Subcutaneous abdominal adipose tissue (tissue), 5 donors: ENCODE results near the gene MSMB.
A peak's percentile ranks its signal among the peaks of the same experiment; 100 is the strongest.

Experiments
- H3K27ac ChIP-seq: one replicate; pipeline ENCODE4 v1.7.0; 2013; ENCODE audit warnings: low read depth, mild to moderate bottlenecking, inconsistent platforms, low read length, moderate library complexity
- H3K27me3 ChIP-seq, 5 donors: one replicate each; pipeline ENCODE4 v1.7.0; 2013; ENCODE audit warnings: low read length in 5 of 5, inconsistent platforms in 1 of 5; ENCODE audit not compliant: control insufficient read depth in 5 of 5, insufficient read depth in 4 of 5
- H3K36me3 ChIP-seq, 5 donors: one replicate each; pipeline ENCODE4 v1.7.0; 2013; ENCODE audit warnings: low read length in 5 of 5; ENCODE audit not compliant: control insufficient read depth in 5 of 5, insufficient read depth in 5 of 5
- H3K4me1 ChIP-seq, 5 donors: one replicate each; pipeline ENCODE4 v1.7.0; 2013; ENCODE audit warnings: low read length in 5 of 5, mild to moderate bottlenecking in 3 of 5, moderate library complexity in 1 of 5; ENCODE audit not compliant: control insufficient read depth in 5 of 5, insufficient read depth in 5 of 5
- H3K4me3 ChIP-seq, 5 donors: one replicate each; pipeline ENCODE4 v1.7.0; 2013; ENCODE audit warnings: low read length in 5 of 5, low read depth in 1 of 5
- H3K9ac ChIP-seq, 5 donors: one replicate each; pipeline ENCODE4 v1.7.0; 2013; ENCODE audit warnings: low read length in 5 of 5, mild to moderate bottlenecking in 4 of 5, moderate library complexity in 3 of 5
- H3K9me3 ChIP-seq, 5 donors: one replicate each; pipeline ENCODE4 v1.7.0; 2013; ENCODE audit warnings: low read length in 5 of 5; ENCODE audit not compliant: control insufficient read depth in 5 of 5
- donor health status: healthy.
- donor health status: healthy.
- donor health status: healthy.
- donor health status: healthy.
- donor health status: healthy.

MSMB gene

GRCh38 chr10:46035923-46036849 lies 9.9 kb downstream of the MSMB start:
- peaks cover 0 to 6% (median 4%) of the 10 kb centered on the region in 5 donors for H3K27me3 ChIP-seq
- H3K9ac ChIP-seq: no peak overlapping the region
- peaks cover 0 to under 1% (median 0%) of the 10 kb centered on the region in 5 donors for H3K4me1 ChIP-seq
- H3K9me3 ChIP-seq: no peaks in the 10 kb centered on the region
- H3K27ac ChIP-seq: no peak overlapping the region
- no peak overlapping the region for H3K4me3 ChIP-seq
- no peaks in the 10 kb centered on the region for H3K36me3 ChIP-seq

- H3K4me1 ChIP-seq: peaks cover 6 to 20% (median 18%) of the 10 kb centered on the region in 5 donors
Observed at GRCh38 chr10:46033602-46034011, 12.5 kb downstream of the MSMB start.

GRCh38 chr10:46031648-46032532 lies 14.2 kb downstream of the MSMB start:
- H3K36me3 ChIP-seq: no peaks in the 10 kb centered on the region
- H3K9me3 ChIP-seq: no peaks in the 10 kb centered on the region
- peaks cover 0 to 6% (median 3%) of the 10 kb centered on the region in 5 donors for H3K27me3 ChIP-seq
- H3K9ac ChIP-seq: no peak overlapping the region
- no peak overlapping the region for H3K27ac ChIP-seq
- H3K4me3 ChIP-seq: no peak overlapping the region
- H3K4me1 ChIP-seq: peaks cover 6 to 36% (median 35%) of the 10 kb centered on the region in 5 donors

More at GRCh38 chr10:46033602-46034011, 12.5 kb downstream of the MSMB start:
- Histone ChIP-seq H3K4me3 (no peak overlapping the region), H3K27ac (no peak overlapping the region), H3K9me3 (no peaks in the 10 kb centered on the region), H3K9ac (peak overlapping the region in 1 of 5 donors; percentile 60), H3K36me3 (no peaks in the 10 kb centered on the region), H3K27me3 (peaks cover 0 to 6% (median 4%) of the 10 kb centered on the region in 5 donors)

DNA sequence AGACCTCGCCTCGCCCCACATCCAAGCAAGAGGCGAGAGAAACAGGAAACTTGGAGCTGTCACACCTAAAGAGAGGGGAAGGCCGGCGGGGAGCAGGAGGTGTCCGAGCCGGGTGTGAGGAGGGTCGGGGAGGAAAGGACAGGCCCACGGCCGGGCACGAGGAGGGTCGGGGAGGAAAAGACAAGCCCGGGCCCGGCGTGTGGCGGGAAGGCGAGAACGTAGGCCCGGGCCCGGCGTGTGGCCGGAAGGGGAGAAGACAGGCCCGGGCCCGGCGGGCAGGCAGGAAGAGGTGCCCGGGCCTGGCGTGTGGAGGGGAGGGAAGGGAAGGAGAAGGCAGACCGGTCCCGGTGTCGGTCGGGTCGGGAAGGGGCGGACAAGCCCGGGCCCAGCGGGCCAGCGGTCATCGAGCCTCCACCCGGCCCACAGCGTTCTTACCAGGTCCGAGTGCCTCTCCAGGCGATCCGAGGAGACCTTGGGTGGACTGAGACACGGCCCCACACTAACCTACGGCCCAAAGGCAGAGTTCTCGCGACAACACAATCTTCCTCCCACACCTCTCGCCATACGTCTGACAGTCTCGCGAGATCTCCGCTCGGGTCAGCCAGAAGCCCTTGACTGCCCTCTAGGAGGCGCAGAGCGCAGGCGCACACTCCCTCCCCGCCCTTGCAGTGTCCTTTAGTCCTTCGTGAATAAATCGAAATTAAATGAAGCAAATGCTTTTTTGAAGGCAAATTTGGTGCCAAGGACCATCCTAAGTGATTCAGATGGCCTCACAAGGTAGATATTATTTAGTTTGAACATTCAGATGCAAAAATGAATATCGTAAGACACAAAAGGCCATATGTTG lies 15.8 kb downstream of the MSMB start, which contains the start of gene NCOA4:
Gene NCOA4 (minus strand): TSS at position 533 of the 847 bp plus-strand sequence. CDS start 13,943 bp downstream, outside the sequence.
- Histone ChIP-seq H3K9me3 (no peaks in the 10 kb centered on the region), H3K4me1 (peaks cover 13 to 51% (median 51%) of the 10 kb centered on the region in 5 donors), H3K4me3 (peak within 1 kb of the TSS; percentile 77 to 94 (median 87)), H3K27me3 (no peaks in the 10 kb centered on the region), H3K9ac (peak within 1 kb of the TSS; percentile 97 to 100 (median 98)), H3K36me3 (no peaks in the 10 kb centered on the region), H3K27ac (peak within 1 kb of the TSS; percentile 98)

DNA sequence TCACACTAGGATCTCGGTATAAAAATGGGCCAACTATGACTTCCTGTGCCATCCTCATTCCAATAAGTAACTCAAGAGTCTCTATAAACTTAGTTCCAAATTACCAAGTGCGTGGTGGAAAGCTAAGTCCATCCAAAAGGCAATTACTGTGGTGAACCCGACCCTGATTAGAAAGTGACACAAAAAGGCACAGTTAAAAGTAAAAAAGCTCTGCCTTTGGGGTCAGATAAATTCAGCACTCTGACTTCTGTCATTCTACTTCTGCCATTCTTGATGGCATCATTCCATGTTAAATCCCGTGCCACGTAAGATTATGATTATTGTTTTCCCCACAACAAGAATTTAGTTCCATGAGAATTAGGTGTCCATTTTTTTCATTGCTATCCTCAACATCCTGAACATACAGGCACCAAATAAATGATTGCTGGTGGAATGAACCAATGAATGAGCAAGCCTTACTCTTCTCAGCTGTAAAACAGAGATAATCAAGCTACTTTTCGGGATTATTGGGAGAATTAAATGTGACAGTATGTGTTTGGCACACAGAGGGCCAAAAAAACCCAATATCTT lies 16.5 kb downstream of the MSMB start:
- Histone ChIP-seq H3K9me3 (no peaks in the 10 kb centered on the region), H3K36me3 (no peaks in the 10 kb centered on the region), H3K27me3 (no peaks in the 10 kb centered on the region), H3K9ac (peak overlapping the region; percentile 97 to 100 (median 98)), H3K27ac (peak overlapping the region; percentile 98), H3K4me1 (peaks cover 18 to 59% (median 58%) of the 10 kb centered on the region in 5 donors), H3K4me3 (peak overlapping the region; percentile 77 to 94 (median 87))

DNA sequence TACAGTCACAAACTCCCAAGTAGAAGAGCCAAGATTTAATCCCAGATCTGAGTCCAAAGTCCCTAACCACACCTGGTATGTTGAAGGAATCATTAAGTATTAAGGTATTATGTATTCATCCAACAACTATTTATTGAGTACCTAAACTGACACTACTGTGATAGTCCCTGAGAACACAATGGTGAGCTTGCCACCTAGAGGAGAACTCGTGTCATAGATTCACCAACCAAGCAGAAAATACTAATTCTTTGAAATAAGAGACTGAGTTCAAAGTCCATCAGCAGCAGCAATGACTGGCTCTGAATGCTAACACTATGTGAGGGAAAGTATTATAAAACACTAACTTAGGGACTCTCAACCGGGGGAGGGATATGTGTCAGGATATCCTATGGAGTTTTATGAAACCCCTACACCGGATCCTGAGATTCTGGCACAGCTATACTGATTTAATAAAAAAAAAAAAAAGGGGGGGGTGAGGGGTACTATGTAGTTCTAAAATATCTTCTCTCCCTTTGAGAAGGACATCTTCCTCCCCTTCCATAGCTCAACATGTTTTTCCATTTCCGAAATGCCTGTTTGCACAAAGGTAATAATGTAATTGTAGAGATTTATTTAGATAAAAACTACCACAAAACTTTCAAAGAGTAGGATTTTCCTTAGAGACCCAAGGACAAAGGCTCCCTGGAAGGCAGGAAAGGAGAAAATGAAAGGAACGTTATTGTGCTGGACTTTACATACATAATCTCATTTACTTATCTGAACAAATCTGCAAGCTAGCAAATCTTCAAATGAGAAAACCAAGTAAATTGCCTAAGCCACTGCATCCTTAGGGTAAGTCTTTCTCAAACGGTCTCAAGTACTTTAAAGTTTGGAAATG lies 17.2 kb downstream of the MSMB start:
- Histone ChIP-seq H3K4me3 (peak overlapping the region in 4 of 5 donors; percentile 82 to 94 (median 90)), H3K9ac (peak overlapping the region; percentile 97 to 100 (median 98)), H3K27me3 (no peaks in the 10 kb centered on the region), H3K9me3 (no peaks in the 10 kb centered on the region), H3K4me1 (peaks cover 18 to 66% (median 66%) of the 10 kb centered on the region in 5 donors), H3K36me3 (no peaks in the 10 kb centered on the region), H3K27ac (peak overlapping the region; percentile 98)

DNA sequence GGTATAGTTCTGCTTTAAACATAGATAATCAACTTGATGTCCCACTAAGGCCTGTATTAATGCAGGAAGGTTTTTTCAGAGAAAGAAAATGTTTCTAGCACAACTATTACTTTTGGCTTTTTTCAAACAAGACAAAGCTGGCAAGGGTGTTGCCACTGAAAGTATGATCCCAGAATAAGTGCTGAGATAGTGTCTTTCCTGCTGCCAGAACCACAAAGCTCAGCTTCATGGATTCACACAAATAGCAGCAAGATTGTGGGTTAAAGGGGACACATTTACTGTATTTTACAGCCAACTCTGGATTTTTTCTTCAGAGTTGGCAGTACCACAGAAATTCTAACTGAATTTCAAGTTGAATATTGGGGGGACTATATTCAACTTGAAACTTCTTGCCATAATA lies 20.0 kb downstream of the MSMB start:
- peak overlapping the region in 1 of 5 donors; percentile 4 for H3K4me3 ChIP-seq
- H3K27me3 ChIP-seq: no peaks in the 10 kb centered on the region
- H3K36me3 ChIP-seq: no peaks in the 10 kb centered on the region
- no peaks in the 10 kb centered on the region for H3K9me3 ChIP-seq
- H3K4me1 ChIP-seq: peaks cover 19 to 87% (median 84%) of the 10 kb centered on the region in 5 donors
- H3K9ac ChIP-seq: peak overlapping the region in 4 of 5 donors; percentile 17 to 90 (median 65)
- H3K27ac ChIP-seq: peak overlapping the region; percentile 95

- no peaks in the 10 kb centered on the region for H3K27me3 ChIP-seq
- H3K27ac ChIP-seq: peak overlapping the region; percentile 95
- H3K9ac ChIP-seq: peak overlapping the region; percentile 6 to 90 (median 54)
- H3K9me3 ChIP-seq: no peaks in the 10 kb centered on the region
- H3K4me3 ChIP-seq: peak overlapping the region in 1 of 5 donors; percentile 29
- H3K4me1 ChIP-seq: peaks cover 18 to 90% (median 85%) of the 10 kb centered on the region in 5 donors
- H3K36me3 ChIP-seq: no peaks in the 10 kb centered on the region
Observed at GRCh38 chr10:46025406-46025805, 20.7 kb downstream of the MSMB start.
